Spleen (tissue), 7 donors: ENCODE results near the gene TNNT2.

Source experiments
- POLR2A ChIP-seq, 3 donors: fragments of 450-650 bp; IDR thresholded peaks; one replicate each; pipeline ENCODE4 v1.5.1; 2017; ENCODE audit warnings: antibody characterized with exemption in 3 of 3, mild to moderate bottlenecking in 1 of 3
- POLR2AphosphoS5 ChIP-seq, 3 donors: sonication (generic); formaldehyde crosslinking; IDR thresholded peaks; one replicate each; pipeline ENCODE4 v1.5.1; 2017; ENCODE audit warnings: antibody characterized with exemption in 3 of 3
- TF ChIP-seq, protein P1 (sequence below), 11 experiments: fragments of 200-600 bp in 7 of 11; fragments of 450-650 bp in 4 of 11; sonication (generic) in 4 of 11; IDR thresholded peaks in 8 of 11; conservative IDR thresholded peaks in 3 of 11; 1 replicate in 7 of 11; 2 replicates in 4 of 11; pipeline versions ENCODE4 v1.4.0 to v1.8.0; 2016 to 2021; ENCODE audit warnings: antibody characterized with exemption in 11 of 11, inconsistent platforms in 4 of 11, mild to moderate bottlenecking in 1 of 11
- donor health status: DM: no; HTN: no; CAD: no; lungs with moderate emphysema.
- donor health status: DM: no; HTN: no; CAD: no.
- donor health status: DM: no; HTN: no; CAD: no.

DNA sequence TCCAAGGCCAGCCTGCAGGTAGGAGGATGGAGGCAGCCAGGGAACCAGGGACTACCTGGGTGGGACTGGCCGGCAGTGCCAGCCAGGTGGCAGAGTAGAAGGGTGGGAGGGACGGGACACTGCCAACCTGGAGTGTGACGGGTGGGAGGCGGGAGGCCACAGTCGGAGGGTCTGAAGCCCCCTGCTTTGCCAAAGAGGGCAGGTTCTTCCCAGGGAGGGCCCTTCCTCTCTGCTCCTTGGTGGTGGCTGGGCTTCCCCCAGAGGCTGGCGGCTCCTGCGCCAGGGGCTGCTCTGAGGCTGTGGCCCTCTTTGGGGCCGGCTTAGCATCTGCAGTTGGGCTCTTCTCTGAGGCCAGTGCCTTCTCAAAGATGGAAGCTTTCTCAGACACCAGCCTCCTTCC, 8.7 kb upstream of the TNNT2 start:
- TF ChIP-seq, protein P1, sequence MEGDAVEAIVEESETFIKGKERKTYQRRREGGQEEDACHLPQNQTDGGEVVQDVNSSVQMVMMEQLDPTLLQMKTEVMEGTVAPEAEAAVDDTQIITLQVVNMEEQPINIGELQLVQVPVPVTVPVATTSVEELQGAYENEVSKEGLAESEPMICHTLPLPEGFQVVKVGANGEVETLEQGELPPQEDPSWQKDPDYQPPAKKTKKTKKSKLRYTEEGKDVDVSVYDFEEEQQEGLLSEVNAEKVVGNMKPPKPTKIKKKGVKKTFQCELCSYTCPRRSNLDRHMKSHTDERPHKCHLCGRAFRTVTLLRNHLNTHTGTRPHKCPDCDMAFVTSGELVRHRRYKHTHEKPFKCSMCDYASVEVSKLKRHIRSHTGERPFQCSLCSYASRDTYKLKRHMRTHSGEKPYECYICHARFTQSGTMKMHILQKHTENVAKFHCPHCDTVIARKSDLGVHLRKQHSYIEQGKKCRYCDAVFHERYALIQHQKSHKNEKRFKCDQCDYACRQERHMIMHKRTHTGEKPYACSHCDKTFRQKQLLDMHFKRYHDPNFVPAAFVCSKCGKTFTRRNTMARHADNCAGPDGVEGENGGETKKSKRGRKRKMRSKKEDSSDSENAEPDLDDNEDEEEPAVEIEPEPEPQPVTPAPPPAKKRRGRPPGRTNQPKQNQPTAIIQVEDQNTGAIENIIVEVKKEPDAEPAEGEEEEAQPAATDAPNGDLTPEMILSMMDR (IDR thresholded peaks at IDR 0.05 in 8 of 11, conservative IDR thresholded peaks at IDR 0.05 in 3 of 11): no peak
- TF ChIP-seq POLR2A (IDR thresholded peaks at IDR 0.05) (no peak), POLR2AphosphoS5 (IDR thresholded peaks at IDR 0.05) (no peak)
